NCI-H345 (cell line): Measurements from ENCODE around the gene BCL7B.
A peak's percentile ranks its signal among the peaks of the same experiment; 100 is the strongest.
"Not testable (repeated sequence)": the region's sequence is repeated elsewhere in the genome, so short reads cannot be mapped to it uniquely, and the experiment has no call there.

Experiments
- DNase-seq: peaks from one replicate; lab custom pipeline; 2025; lab: John Stamatoyannopoulos, UW

BCL7B gene

GRCh38 chr7:73557397-73558257 lies at the start of gene BCL7B:
Gene BCL7B (minus strand): TSS chr7:73557690. CDS start chr7:73557578, 112 bp downstream.
- DNase-seq: peak; percentile 74

DNA sequence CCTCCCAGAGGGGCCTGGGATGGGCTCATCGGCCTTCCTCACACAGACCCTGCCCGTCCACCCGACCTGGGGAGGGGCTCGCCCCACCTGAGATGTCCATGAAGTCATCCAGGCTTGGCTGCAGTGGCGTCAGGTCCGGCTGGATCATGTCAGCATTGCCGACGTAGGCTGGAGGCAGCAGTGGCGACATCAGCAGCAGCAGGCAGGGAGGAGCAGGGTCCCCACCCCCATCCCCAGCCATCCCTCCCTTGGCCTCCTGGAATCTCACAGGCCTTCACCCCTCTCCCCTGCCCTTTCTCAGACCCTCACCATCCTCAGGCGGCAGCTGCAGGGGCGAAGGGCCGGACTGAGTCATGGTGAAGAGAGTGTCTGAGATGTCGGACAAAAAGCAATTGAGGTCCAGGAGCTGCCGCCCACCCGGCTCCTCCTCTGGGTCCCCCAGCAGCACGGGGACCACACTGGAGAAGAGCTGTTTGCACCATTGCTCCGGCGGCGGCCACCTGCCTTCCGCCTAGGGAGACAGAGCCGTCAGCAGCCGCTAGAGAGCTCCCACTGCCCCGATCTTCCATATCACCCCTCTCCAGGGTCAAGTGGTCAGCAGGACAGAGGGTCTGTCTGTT lies 48.2 kb upstream of the BCL7B start:
- DNase-seq: no peak

DNA sequence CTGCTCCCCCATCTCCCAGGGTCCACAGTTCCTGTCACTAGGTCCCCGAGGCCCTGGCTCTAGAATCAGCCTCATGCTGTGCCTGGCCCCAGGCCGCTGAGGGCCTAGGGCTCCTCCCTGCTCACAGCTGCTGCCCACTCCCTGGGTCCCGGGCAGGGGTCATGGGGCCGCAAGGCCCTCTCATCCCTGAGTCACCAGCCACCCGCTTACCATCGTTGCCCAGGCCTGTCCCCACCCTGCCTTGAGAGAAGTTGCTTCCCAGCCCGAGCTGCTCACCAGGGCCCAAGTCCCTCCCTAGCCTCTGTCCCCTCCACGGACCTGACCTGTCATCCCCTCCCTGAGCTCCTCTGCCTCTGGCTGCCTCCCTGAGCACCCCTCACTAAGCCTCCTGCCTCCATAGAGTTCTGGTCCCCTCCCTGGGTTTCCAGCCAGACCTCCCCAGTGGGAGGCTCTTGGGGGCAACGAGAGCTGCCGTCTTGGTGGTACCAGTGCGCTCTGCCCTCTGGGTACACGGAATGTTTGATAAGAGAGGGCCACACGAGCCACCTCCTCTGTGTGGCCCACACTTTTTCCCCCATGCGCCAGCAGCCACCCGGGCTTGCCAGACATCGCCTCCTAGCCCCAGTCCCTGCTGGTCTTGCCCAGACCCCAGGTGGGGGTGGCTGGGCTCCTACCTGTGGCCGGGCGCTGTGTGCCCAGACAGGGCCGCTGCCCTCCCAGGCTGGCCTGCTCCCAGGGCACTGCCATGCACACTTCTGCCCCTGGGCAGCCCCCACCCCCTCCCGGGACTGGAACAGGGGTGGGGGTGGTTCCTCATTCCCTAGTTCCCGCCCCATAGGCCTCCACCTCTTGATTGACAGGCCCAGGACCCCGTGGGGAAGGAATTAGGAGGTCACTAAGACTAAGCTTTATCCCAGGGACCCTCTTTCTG lies 45.5 kb upstream of the BCL7B start:
- DNase-seq: no peak

- no peak for DNase-seq
These were observed 42.4 kb upstream of the BCL7B start for GRCh38 chr7:73599916-73600315.

GRCh38 chr7:73599151-73599882 lies 41.8 kb upstream of the BCL7B start:
- DNase-seq: no peak

DNA sequence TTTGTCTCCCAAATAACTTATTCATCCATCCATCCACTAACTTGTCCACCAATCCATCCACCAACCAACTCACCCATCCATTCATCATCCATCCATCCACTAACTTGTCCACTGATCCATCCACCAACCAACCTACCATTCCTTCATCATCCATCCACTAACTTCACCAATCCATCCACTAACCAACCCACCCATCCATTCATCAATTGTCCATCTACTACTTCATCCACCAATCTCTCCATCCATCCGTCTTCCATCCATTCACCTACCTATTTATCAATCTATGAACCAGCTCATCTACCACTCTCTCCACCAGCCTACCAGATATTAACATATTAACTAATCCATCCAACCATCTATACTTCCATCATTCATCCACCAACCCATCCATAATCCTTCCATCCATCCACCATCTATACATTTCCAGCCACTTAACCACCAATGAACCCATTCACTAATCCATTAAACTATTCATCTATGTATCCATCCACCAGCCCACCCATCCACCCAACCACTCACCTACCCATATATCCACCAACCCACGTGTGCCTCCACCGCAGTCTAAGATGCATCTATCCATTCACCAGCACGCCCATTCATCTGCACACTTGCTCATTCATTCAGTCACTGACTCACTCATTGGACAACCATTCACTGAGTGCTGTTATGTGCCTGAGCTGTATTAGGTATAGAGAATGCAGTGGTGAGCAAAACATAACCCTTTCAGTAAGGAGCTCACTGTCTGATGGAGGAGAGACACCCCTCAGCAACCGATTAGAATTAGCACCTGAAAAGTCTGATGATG lies 40.7 kb upstream of the BCL7B start:
- no peak for DNase-seq

- DNase-seq: no peak
These were observed 38.9 kb upstream of the BCL7B start for GRCh38 chr7:73596191-73597065.

DNA sequence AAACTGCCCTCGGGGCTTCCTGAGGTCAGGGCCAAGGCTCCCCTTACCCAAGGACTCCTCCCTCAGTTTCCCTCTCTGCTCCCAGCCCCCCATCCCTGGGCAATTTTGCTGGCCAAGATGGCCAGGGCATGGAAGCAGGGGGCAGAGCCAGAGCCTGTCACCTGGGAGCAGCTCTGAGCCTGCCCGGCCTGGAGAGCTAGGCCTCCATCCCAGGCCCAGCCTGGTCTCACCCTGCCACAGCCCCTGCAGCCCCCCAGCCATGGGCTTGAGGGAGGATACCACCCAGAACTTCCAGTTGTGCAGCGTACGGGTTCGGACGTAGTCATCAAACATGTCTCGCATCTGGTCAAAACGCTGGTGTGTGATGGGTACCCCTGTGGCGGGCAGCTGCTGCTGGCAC lies 37.9 kb upstream of the BCL7B start:
- no peak for DNase-seq

DNA sequence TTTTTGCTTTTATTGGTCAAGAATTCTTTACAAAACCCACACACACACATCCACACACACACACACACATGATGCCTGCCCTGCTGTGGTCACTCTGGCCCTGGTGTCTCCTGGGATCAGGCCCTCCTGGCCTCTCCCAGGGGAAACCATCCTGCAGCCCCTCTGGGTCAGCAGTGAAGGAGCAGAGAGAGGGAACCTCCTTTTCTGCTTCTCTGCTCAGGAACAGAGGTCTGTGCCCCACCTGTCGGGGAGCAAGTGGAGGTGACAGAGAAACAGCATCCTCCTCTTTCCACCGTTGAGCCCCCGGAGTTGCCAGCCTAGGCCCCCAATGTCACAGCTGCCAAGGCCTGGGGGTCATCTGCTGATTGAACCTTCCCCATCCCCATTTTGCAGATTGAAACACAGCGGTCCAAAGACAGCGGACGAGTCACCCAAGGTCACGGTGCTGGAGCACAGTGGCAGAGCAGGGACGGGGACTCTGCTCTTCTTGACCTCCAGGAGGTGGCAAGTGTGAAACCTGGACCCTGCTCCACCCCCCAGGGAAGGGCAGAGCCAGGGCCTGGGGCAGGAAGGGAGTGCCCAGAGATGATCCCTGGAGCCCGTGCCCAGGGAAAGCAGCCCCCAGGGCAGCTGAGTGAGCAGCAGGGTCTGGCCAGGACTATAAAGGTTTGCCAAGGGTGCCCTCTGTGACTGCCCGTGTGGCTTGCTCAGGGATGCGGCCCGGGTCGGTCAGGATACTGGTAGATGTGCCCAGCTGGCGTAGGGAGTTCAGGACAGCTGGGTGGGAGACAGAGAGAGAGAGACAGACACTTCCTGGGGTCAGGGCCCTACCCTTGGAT lies 35.9 kb upstream of the BCL7B start:
- no peak for DNase-seq

DNA sequence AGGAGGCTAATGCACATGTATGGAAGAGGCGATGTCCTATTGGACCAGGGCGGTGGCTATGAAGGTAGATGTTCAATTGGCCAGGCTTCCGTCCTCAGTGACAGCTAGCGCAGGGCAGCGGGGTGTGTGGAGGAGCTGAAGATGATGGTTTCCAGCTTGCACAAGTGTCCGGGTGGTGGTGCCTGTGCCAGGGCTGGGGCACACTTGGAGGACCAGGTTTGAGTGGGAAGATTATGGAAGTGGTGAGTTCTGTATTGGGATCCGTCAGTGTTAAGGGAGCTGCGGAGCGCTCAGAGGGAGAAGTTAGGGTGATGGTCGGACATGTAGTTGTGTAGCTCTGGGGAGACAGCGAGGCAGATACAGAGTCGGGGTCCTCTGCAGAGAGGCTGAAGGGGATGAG lies 29.4 kb upstream of the BCL7B start:
- no peak for DNase-seq

DNA sequence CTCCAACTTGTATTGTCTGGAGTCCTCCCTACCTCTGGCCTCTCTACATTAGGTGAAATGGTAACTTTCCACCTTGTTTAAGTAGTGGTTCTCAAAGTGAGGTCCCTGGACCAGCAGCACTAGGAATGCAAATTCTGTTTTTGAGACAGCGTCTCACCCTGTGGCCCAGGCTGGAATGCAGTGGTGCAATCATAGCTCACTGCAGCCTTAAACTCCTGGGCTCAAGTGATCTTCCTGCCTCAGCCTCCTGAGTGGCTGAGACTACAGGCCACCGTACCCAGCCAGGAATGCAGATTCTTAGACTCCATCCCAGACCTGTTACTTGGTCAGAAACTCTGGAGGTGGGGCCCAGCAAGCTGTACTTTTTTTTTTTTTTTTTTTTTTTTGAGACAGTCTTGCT lies 27.7 kb upstream of the BCL7B start:
- no peak for DNase-seq

- no peak for DNase-seq
These were observed 25.2 kb upstream of the BCL7B start for GRCh38 chr7:73582664-73583202.

GRCh38 chr7:73581006-73581405 lies 23.5 kb upstream of the BCL7B start:
- not testable (repeated sequence) for DNase-seq

- DNase-seq: peak; percentile 99
These were observed 21.0 kb upstream of the BCL7B start, which contains the start of gene TBL2 for GRCh38 chr7:73578342-73579128. Gene TBL2 (minus strand): TSS chr7:73578579. CDS start chr7:73578549, 30 bp downstream.

- no peak for DNase-seq
These were observed 20.3 kb upstream of the BCL7B start for GRCh38 chr7:73577627-73578341.

DNA sequence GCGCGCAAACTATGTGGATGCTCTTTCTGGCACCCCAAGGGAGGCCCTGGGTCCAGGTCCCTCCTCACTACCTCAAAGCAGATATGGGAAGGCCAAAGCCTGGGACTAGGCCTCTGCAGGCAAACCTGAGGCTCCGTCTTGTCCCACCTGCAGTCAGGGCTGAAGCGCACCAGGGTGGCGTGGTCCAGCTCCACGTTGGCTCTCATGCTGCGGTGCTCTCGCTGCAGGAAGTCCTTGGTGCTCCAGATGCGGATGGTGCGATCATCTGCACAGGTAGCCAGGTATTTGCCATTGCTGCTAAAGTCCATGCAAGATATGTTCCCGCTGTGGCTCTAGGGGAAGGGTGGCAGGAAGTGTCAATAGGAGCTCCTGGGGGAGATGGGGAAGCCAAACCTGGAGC lies 16.3 kb upstream of the BCL7B start:
- DNase-seq: no peak

DNA sequence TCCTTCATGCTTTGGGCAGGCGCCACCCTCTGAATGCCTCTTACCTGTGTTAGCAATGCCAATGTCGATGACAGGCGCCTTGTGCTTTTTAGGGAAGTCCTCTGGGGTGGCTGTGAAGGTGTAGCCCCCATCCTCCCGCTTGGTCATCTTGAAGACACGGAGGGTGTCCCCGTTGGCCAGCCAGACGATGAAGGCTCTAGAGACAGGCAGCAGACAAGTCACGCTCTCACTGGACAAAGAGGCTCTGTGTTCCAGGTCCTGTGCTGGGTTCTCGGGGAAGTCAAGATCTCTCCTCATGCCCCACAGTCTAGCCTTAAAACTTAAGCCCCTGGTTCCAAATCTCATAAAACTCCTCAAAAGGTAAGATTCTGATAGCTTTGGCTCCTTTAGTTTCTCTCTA lies 15.8 kb upstream of the BCL7B start:
- no peak for DNase-seq
